ENCODE measurements around the gene NOS1AP. TPM values are rescaled to one million over a fixed set of nuclear protein-coding genes. Genes with fewer than 3 reads are reported as not detected.

NOS1AP gene
- total and polyA plus RNA-seq, 3 experiments from 2014 or later = 0.07 TPM; not detected in 2

DNA sequence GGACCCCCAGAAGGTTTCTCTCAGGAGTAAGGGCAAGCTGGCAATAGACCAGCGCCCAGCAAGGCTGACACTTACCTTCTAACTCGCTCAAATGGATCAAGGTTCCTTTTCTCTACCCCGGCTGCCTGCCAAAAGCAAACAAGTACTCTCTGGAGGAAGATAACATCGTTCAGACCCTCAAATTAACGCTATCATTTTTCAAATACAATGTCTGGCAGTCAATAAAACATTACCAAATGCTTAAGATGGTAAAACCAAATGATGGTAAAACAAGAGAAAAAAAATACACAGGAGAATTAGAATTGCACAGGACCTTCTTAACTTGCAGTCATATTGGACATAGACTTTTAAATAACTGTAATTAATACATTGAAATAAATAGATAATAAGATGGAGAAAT lies 159.1 kb downstream of the NOS1AP start:
- ChIA-PET POLR2A (no interaction called here), CTCF (no interaction called here)
- Mint-ChIP-seq H3K27ac (no peak overlapping the region), H3K36me3 (no peaks in the 10 kb centered on the region), H3K4me3 (no peak overlapping the region), H3K27me3 (peaks cover 4 to 8% of the 10 kb centered on the region in 2 donors), H3K9me3 (no peaks in the 10 kb centered on the region), H3K4me1 (no peaks in the 10 kb centered on the region)
- H3K27me3 ChIP-seq (ENCODE audit: insufficient read depth, low read length, poor library complexity, severe bottlenecking) = no peaks in the 10 kb centered on the region
- no peaks in the 10 kb centered on the region for H3K9me3 ChIP-seq (ENCODE audit: low read length)
- H3K4me1 ChIP-seq (ENCODE audit: insufficient read depth, low read length) = no peaks in the 10 kb centered on the region
- H3K4me3 ChIP-seq (ENCODE audit: low read length) = no peak overlapping the region
- DNase-seq = no peak
- H3K36me3 ChIP-seq (ENCODE audit: insufficient read depth, low read length) = no peaks in the 10 kb centered on the region
- H3K27ac ChIP-seq (ENCODE audit: low read depth, low read length) = no peak overlapping the region

DNA sequence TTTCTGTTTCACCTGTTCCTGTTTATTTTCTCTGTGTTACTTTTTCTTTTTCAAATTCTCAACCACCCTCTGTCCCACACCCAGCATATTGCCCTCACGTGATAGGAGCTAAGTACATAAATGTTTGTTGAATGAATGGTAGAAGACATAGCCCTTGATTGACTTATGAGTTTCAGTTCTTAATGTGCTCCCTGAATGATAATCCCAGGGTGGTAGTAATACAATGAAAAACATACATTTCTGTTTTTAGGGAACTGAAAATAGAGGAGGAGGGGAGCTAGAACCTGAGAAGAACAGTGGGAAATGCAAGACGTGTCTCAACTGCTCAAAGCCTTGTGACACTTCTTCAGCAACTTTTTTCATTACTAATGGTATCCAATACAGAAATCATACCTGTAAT lies 160.1 kb downstream of the NOS1AP start:
- POLR2A ChIA-PET = no interaction called here
- Mint-ChIP-seq H3K4me3 (no peak overlapping the region), H3K27me3 (peaks cover 6 to 8% of the 10 kb centered on the region in 2 donors), H3K9me3 (no peaks in the 10 kb centered on the region), H3K27ac (no peak overlapping the region), H3K4me1 (no peaks in the 10 kb centered on the region), H3K36me3 (no peaks in the 10 kb centered on the region)
- no peaks in the 10 kb centered on the region for H3K27me3 ChIP-seq (ENCODE audit: insufficient read depth, low read length, poor library complexity, severe bottlenecking)
- H3K36me3 ChIP-seq (ENCODE audit: insufficient read depth, low read length) = no peaks in the 10 kb centered on the region
- CTCF ChIA-PET = no interaction called here
- no peak overlapping the region for H3K4me3 ChIP-seq (ENCODE audit: low read length)
- no peaks in the 10 kb centered on the region for H3K9me3 ChIP-seq (ENCODE audit: low read length)
- no peak for DNase-seq
- no peaks in the 10 kb centered on the region for H3K4me1 ChIP-seq (ENCODE audit: insufficient read depth, low read length)
- no peak overlapping the region for H3K27ac ChIP-seq (ENCODE audit: low read depth, low read length)

DNA sequence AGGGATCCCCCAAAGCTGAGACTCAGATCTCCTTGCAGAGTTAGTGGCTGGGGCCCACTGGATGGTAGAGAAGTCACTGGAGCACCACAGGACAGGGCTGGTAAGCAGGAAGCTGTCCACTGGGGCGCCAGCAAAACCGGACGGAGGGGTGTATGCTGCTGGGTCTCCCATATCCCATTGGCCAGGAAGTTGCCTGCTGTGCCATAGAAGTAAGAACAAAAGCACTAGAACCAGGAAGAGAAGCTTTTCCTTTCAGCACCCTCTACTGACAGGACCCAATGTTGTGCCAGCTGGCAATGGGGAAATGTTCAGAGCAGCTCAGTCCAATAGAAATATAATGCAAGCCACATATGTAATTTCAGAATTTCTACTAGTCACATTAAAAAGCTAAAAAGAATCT lies 160.6 kb downstream of the NOS1AP start:
- POLR2A ChIA-PET = no interaction called here
- Mint-ChIP-seq H3K27me3 (peaks cover 6 to 8% of the 10 kb centered on the region in 2 donors), H3K4me1 (no peaks in the 10 kb centered on the region), H3K4me3 (no peak overlapping the region), H3K27ac (peak overlapping the region in 1 of 8 donors; percentile 5), H3K9me3 (no peaks in the 10 kb centered on the region), H3K36me3 (no peaks in the 10 kb centered on the region)
- H3K9me3 ChIP-seq (ENCODE audit: low read length) = no peaks in the 10 kb centered on the region
- no peaks in the 10 kb centered on the region for H3K27me3 ChIP-seq (ENCODE audit: insufficient read depth, low read length, poor library complexity, severe bottlenecking)
- H3K27ac ChIP-seq (ENCODE audit: low read depth, low read length) = no peak overlapping the region
- H3K4me3 ChIP-seq (ENCODE audit: low read length) = no peak overlapping the region
- no peaks in the 10 kb centered on the region for H3K4me1 ChIP-seq (ENCODE audit: insufficient read depth, low read length)
- no peaks in the 10 kb centered on the region for H3K36me3 ChIP-seq (ENCODE audit: insufficient read depth, low read length)
- CTCF ChIA-PET = no interaction called here
- no peak for DNase-seq

DNA sequence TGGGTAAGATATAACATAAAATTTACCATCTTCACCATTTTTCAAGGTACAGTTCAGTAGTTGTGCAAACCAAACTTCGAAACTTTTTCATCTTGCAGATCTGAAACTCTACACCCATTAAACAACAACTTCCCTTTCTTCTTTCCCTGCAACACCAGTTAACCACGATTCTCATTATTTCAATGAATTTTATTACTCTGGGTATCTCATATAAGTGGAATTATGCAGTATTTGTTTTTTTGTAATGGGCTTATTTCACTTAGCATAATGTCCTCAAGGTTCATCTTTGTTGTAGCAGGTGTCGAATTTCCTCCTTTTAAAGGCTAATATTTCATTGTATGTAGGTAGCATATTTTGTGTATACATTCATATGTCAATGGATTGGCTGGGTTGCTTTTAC lies 161.0 kb downstream of the NOS1AP start:
- ChIA-PET POLR2A (no interaction called here), CTCF (no interaction called here)
- no peak overlapping the region for H3K27ac ChIP-seq (ENCODE audit: low read depth, low read length)
- peaks cover 6 to 8% of the 10 kb centered on the region in 2 donors for H3K27me3 Mint-ChIP-seq
- no peaks in the 10 kb centered on the region for H3K4me1 Mint-ChIP-seq
- no peaks in the 10 kb centered on the region for H3K9me3 Mint-ChIP-seq
- H3K36me3 Mint-ChIP-seq = no peaks in the 10 kb centered on the region
- no peak overlapping the region for H3K4me3 ChIP-seq (ENCODE audit: low read length)
- no peaks in the 10 kb centered on the region for H3K4me1 ChIP-seq (ENCODE audit: insufficient read depth, low read length)
- H3K9me3 ChIP-seq (ENCODE audit: low read length) = no peaks in the 10 kb centered on the region
- H3K27ac Mint-ChIP-seq = no peak overlapping the region
- H3K27me3 ChIP-seq (ENCODE audit: insufficient read depth, low read length, poor library complexity, severe bottlenecking) = no peaks in the 10 kb centered on the region
- DNase-seq = no peak
- H3K4me3 Mint-ChIP-seq = no peak overlapping the region
- H3K36me3 ChIP-seq (ENCODE audit: insufficient read depth, low read length) = no peaks in the 10 kb centered on the region

DNA sequence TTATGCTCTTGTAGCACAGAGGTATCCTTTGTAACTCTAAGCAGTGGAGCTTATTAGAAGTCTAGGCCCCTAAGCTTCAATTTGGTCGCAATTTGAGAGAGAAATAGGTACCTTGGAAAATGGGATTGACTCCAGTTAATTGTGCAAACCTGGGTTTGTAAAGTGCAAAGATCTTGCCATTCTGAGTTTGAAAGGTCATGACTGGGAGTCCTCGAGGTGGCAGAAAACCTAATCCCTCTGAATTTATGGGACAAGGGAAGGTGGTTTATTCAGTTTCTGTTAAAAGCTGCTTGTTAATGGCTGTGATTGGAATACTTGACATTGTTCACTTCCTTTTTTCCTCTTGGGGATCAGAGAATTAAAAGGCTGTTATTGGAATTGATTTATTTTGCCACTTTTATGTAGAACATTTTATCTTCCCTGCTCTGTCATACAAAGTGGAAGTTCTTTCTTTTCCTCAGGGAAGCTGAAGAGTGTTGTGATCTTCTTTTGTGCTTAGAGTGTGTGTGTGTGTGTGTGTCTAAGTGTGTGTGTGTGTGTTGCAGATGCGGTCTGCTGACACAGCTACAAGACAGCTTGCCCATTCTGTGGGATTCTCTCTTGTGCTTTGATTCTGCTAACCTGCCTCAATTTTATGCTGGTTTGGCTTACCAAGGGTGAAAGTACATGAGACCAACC lies 162.7 kb downstream of the NOS1AP start:
- CTCF ChIA-PET = no interaction called here
- Histone ChIP-seq H3K36me3 (ENCODE audit: insufficient read depth, low read length) (no peaks in the 10 kb centered on the region), H3K4me1 (ENCODE audit: insufficient read depth, low read length) (no peaks in the 10 kb centered on the region), H3K9me3 (ENCODE audit: low read length) (no peaks in the 10 kb centered on the region), H3K27me3 (ENCODE audit: insufficient read depth, low read length, poor library complexity, severe bottlenecking) (no peaks in the 10 kb centered on the region), H3K27ac (ENCODE audit: low read depth, low read length) (no peak overlapping the region), H3K4me3 (ENCODE audit: low read length) (no peak overlapping the region)
- no peak overlapping the region for H3K4me3 Mint-ChIP-seq
- no peaks in the 10 kb centered on the region for H3K36me3 Mint-ChIP-seq
- no peaks in the 10 kb centered on the region for H3K4me1 Mint-ChIP-seq
- POLR2A ChIA-PET = no interaction called here
- no peaks in the 10 kb centered on the region for H3K9me3 Mint-ChIP-seq
- no peak for DNase-seq
- peaks cover 6 to 19% of the 10 kb centered on the region in 2 donors for H3K27me3 Mint-ChIP-seq
- no peak overlapping the region for H3K27ac Mint-ChIP-seq

DNA sequence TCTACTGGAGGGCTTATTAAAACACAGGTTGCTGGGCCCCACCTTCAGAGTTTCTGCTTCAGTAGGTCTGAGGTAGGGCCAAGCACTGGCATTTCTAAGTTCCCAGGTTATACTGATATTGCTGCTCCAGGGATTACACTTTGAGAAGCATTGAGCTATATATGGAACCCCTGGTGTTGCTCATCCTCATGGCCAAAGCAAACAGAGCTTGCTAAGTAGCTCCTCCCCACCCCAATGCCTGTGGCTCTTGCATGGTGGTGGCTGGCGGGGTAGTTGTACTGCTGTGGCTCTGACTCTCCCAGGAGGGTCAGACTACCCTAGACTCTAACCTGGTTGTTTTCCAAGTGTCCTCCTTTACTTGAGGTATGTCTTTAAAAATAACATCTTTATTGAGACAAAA lies 163.6 kb downstream of the NOS1AP start:
- H3K4me1 Mint-ChIP-seq = no peaks in the 10 kb centered on the region
- no peaks in the 10 kb centered on the region for H3K9me3 ChIP-seq (ENCODE audit: low read length)
- H3K36me3 Mint-ChIP-seq = no peaks in the 10 kb centered on the region
- no peak overlapping the region for H3K4me3 ChIP-seq (ENCODE audit: low read length)
- no peak overlapping the region for H3K27ac ChIP-seq (ENCODE audit: low read depth, low read length)
- DNase-seq = no peak
- no peaks in the 10 kb centered on the region for H3K9me3 Mint-ChIP-seq
- peaks cover 9 to 23% of the 10 kb centered on the region in 2 donors for H3K27me3 Mint-ChIP-seq
- POLR2A ChIA-PET = no interaction called here
- H3K4me1 ChIP-seq (ENCODE audit: insufficient read depth, low read length) = no peaks in the 10 kb centered on the region
- CTCF ChIA-PET = no interaction called here
- H3K27ac Mint-ChIP-seq = no peak overlapping the region
- H3K27me3 ChIP-seq (ENCODE audit: insufficient read depth, low read length, poor library complexity, severe bottlenecking) = no peaks in the 10 kb centered on the region
- no peaks in the 10 kb centered on the region for H3K36me3 ChIP-seq (ENCODE audit: insufficient read depth, low read length)
- no peak overlapping the region for H3K4me3 Mint-ChIP-seq

DNA sequence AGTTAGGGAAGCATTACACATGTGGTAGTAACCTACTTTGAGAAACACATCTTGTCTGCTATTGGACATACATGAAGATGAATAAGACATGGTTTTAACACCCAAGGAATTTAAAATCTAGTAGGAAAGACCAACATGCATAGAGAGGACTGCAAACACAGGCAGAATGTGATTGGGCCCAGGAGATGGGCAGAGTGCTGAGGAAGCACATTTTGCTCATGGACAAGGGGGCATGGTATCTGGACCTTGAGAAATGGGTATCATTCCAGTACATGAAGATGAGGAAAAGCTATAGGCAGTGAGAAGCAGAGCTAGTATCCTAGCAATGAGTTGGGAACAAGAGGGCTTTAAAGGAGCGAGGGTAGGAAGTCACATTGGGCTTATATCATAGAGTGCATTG lies 164.4 kb downstream of the NOS1AP start:
- H3K27ac Mint-ChIP-seq = no peak overlapping the region
- no peaks in the 10 kb centered on the region for H3K4me1 Mint-ChIP-seq
- CTCF ChIA-PET = no interaction called here
- H3K27ac ChIP-seq (ENCODE audit: low read depth, low read length) = no peak overlapping the region
- H3K36me3 ChIP-seq (ENCODE audit: insufficient read depth, low read length) = no peaks in the 10 kb centered on the region
- H3K27me3 ChIP-seq (ENCODE audit: insufficient read depth, low read length, poor library complexity, severe bottlenecking) = no peaks in the 10 kb centered on the region
- H3K4me3 Mint-ChIP-seq = no peak overlapping the region
- no peaks in the 10 kb centered on the region for H3K4me1 ChIP-seq (ENCODE audit: insufficient read depth, low read length)
- POLR2A ChIA-PET = no interaction called here
- H3K9me3 ChIP-seq (ENCODE audit: low read length) = no peaks in the 10 kb centered on the region
- no peak for DNase-seq
- H3K4me3 ChIP-seq (ENCODE audit: low read length) = no peak overlapping the region
- no peaks in the 10 kb centered on the region for H3K36me3 Mint-ChIP-seq
- peaks cover 9 to 23% of the 10 kb centered on the region in 2 donors for H3K27me3 Mint-ChIP-seq
- H3K9me3 Mint-ChIP-seq = no peaks in the 10 kb centered on the region

DNA sequence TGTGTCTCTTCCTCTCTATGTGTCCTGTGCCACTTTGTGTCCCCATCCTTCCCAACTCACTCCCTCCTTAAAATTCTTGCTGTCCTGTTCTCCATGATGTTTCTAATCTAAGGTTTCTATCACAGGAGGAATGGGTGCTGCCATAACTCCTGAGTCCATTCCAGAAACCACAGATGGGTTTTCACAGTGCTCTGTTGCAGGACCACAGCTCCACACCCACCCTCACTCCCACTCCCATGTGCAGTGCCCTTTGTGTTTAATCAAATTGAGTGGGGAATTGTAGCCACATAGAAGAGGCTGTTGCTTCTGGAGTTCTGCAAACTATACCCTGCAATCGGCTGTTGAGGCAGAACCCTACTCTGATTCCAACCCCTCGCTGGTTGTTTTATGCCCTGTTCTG lies 165.1 kb downstream of the NOS1AP start:
- H3K4me1 Mint-ChIP-seq = no peaks in the 10 kb centered on the region
- no peak overlapping the region for H3K27ac Mint-ChIP-seq
- CTCF ChIA-PET = no interaction called here
- no peak overlapping the region for H3K4me3 ChIP-seq (ENCODE audit: low read length)
- H3K4me3 Mint-ChIP-seq = no peak overlapping the region
- H3K27me3 ChIP-seq (ENCODE audit: insufficient read depth, low read length, poor library complexity, severe bottlenecking) = no peaks in the 10 kb centered on the region
- POLR2A ChIA-PET = no interaction called here
- H3K4me1 ChIP-seq (ENCODE audit: insufficient read depth, low read length) = no peaks in the 10 kb centered on the region
- no peaks in the 10 kb centered on the region for H3K36me3 ChIP-seq (ENCODE audit: insufficient read depth, low read length)
- no peaks in the 10 kb centered on the region for H3K9me3 ChIP-seq (ENCODE audit: low read length)
- no peaks in the 10 kb centered on the region for H3K36me3 Mint-ChIP-seq
- no peak overlapping the region for H3K27ac ChIP-seq (ENCODE audit: low read depth, low read length)
- DNase-seq = no peak
- H3K27me3 Mint-ChIP-seq = peaks cover 10 to 27% of the 10 kb centered on the region in 2 donors
- no peaks in the 10 kb centered on the region for H3K9me3 Mint-ChIP-seq

Measured in CD8-positive, alpha-beta memory T cell (primary cell).